OCI-LY7 (cell line): ENCODE measurements around the gene MAPK8IP2.

Experiments
- CTCF ChIP-seq: fragments of 200-600 bp; sonication (generic); conservative IDR thresholded peaks from 2 replicates; pipeline ENCODE4 v1.5.1; 2014; ENCODE audit warnings: mild to moderate bottlenecking, antibody characterized with exemption, low read length, moderate library complexity, mixed read lengths
- EZH2phosphoT487 ChIP-seq: fragments of 200-600 bp; sonication (generic); IDR thresholded peaks from 2 replicates; pipeline ENCODE4 v1.6.1; 2018; ENCODE audit warnings: low read depth, borderline replicate concordance, mild to moderate bottlenecking, mixed run types, antibody characterized with exemption, low read length, moderate library complexity, mixed read lengths

- TF ChIP-seq CTCF (no peak), EZH2phosphoT487 (no peak)
Observed at GRCh38 chr22:50656122-50657070, 55.8 kb downstream of the MAPK8IP2 start.
